Ovary (tissue), 9 donors: ENCODE results near the gene BTNL9. TPM values are rescaled to one million over a fixed set of nuclear protein-coding genes. Genes with fewer than 3 reads are reported as not detected.
"Not testable (repeated sequence)": the region's sequence is repeated elsewhere in the genome, so short reads cannot be mapped to it uniquely, and the experiment has no call there.

ENCODE experiments used
- DNase-seq, 5 donors: peaks; one replicate each; pipeline ENCODE4 v3.0.0-alpha.2; 2019 to 2020
- H3K27ac ChIP-seq, 2 donors: fragments of 200-600 bp; one replicate each; pipeline versions ENCODE4 v1.5.1 to v1.8.0; 2019 to 2022
- H3K27me3 ChIP-seq: fragments of 200-600 bp; one replicate; pipeline ENCODE4 v1.8.0; 2022
- H3K36me3 ChIP-seq: fragments of 200-600 bp; sonication (generic); one replicate; pipeline ENCODE4 v1.5.1; 2019
- H3K4me1 ChIP-seq: one replicate; pipeline ENCODE4 v1.8.1; 2013; ENCODE audit warnings: mild to moderate bottlenecking, moderate library complexity; ENCODE audit not compliant: insufficient read depth
- H3K4me3 ChIP-seq: fragments of 200-600 bp; sonication (generic); one replicate; pipeline ENCODE4 v1.5.1; 2017
- H3K9me3 ChIP-seq, 2 donors: fragments of 200-600 bp in 1 of 2; sonication (generic) in 1 of 2; one replicate each; pipeline versions ENCODE4 v1.5.1 to v1.8.1; 2013 to 2019; ENCODE audit warnings: mild to moderate bottlenecking in 1 of 2, moderate library complexity in 1 of 2
- CTCF ChIP-seq, 3 donors: fragments of 450-650 bp in 2 of 3; fragments of 200-600 bp in 1 of 3; IDR thresholded peaks; one replicate each; pipeline versions ENCODE4 v1.5.1 to v1.8.0; 2016 to 2022; ENCODE audit warnings: antibody characterized with exemption in 3 of 3, mild to moderate bottlenecking in 1 of 3
- EP300 ChIP-seq: sonication (generic); formaldehyde crosslinking; IDR thresholded peaks from one replicate; pipeline ENCODE4 v1.6.1; 2017; ENCODE audit warnings: antibody characterized with exemption
- POLR2A ChIP-seq: fragments of 450-650 bp; IDR thresholded peaks from one replicate; pipeline ENCODE4 v1.6.1; 2017; ENCODE audit warnings: antibody characterized with exemption, mild to moderate bottlenecking, moderate library complexity
- WGBS, 3 donors: extraction: QIAGEN DNeasy Blood & Tissue Kit in 1 of 3; methylation state at CpG; one replicate each; pipeline versions ENCODE4 v1.1.5 to v1.1.7; 2013 to 2017; 5-methylcytosine and 5-hydroxymethylcytosine counted together
- intact Hi-C, 4 donors: fragments of 100-400 bp; cut with DNase I; formaldehyde crosslinking; loops; one replicate each; pipeline versions ENCODE4 v1.11.0 to v1.15.1; 2022 to 2023
- polyA plus RNA-seq, 2 donors: library from polyadenylated mRNA; stranded (reverse); fragments of 200-250 nt in 1 of 2; fragments of 350-450 nt in 1 of 2; fragmentation: Illumina TruSeq in 1 of 2; extraction: RNeasy Lipid Tissue Mini Kit (QIAGEN cat#74804) in 1 of 2; gene quantifications; one replicate each; pipeline ENCODE4 v1.2.3, GENCODE V29; 2013 to 2014
- total RNA-seq, 7 donors: library from RNA; depleted of rRNA in 2 of 7; stranded (reverse); fragments of >200 nt in 2 of 7; fragmentation: NEBNext Ultra II Directional in 3 of 7; extraction: Animal tissue kit (Norgen Biotek cat#: 25700) in 3 of 7; gene quantifications; one replicate each; pipeline versions ENCODE4 v1.1.0 to v1.2.4, GENCODE V29; 2016 to 2023
- donor health status: DM: no; HTN: no; CAD: no; lungs with moderate emphysema.
- donor health status: DM: no; HTN: no; CAD: no.
- donor health status: Bipolar disorder and iron deficiency.
- donor health status: DM: yes; HTN: yes; CAD: no.
- donor health status: DM: no; HTN: no; CAD: no.
- donor health status: DM: yes; HTN: yes; CAD: no.

Gene BTNL9
- total and polyA plus RNA-seq, 9 donors, result 0.76 to 46.4 (median 9.6) TPM

GRCh38 chr5:181099602-181100086, 59.6 kb downstream of the BTNL9 start:
- no peaks in the 10 kb centered on the region for H3K9me3 ChIP-seq
- no peak for TF ChIP-seq EP300
- no peak for TF ChIP-seq POLR2A
- no peak for TF ChIP-seq CTCF (IDR thresholded peaks at IDR 0.05)
- no peaks in the 10 kb centered on the region for H3K4me1 ChIP-seq
- no peaks in the 10 kb centered on the region for H3K27me3 ChIP-seq
- no peak for DNase-seq
- WGBS, 3 donors, result 48 to 53% (median 49%) methylated on average over 11 of the region's 11 CpGs
- intact Hi-C loops, result no loop called here
- no peaks in the 10 kb centered on the region for H3K36me3 ChIP-seq
- no peak overlapping the region for H3K27ac ChIP-seq
- H3K4me3 ChIP-seq, result no peak overlapping the region

- Histone ChIP-seq H3K36me3 (no peaks in the 10 kb centered on the region), H3K9me3 (no peaks in the 10 kb centered on the region), H3K4me3 (no peak overlapping the region), H3K27me3 (no peaks in the 10 kb centered on the region), H3K4me1 (no peaks in the 10 kb centered on the region), H3K27ac (no peak overlapping the region)
- intact Hi-C loops, result no loop called here
- DNase-seq, result no peak
- 3% methylated on average over 40 to 61 of the region's 62 CpGs for WGBS, 3 donors
- no peak for TF ChIP-seq POLR2A
- no peak for TF ChIP-seq CTCF (IDR thresholded peaks at IDR 0.05)
- TF ChIP-seq EP300, result no peak
These were observed 60.2 kb downstream of the BTNL9 start for GRCh38 chr5:181100121-181100875.

DNA sequence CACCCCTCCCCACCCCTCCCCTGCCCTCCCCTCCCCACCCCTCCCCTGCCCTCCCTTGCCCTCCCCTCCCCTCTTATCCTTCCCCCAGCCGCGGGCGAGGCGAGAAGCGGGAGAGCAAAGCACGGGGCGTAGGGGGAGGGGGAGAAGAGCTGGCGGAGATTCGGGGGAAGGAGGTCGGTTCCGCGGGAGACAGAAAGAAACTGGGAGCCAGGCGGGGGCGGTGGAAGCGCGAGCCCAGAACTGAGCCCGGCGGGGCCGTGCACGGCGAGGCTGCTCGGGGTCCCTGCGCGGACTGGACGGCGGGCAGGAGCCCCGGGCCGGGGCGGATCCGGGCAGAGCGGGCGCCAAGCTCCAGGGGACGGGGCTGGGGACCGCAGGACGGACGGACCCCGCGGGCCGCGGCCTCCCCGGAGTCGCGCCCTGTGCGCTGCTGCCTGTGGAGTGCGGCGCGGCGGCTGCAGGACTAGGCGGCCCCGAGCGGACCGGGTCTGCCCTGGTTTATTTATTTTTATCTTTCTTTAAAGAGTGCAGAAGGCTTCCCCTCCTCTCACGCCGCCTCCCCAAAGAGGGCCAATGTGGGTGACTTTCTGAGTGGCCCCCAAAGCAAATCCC, 61.1 kb downstream of the BTNL9 start:
- H3K36me3 ChIP-seq, H3K4me3 ChIP-seq, H3K27me3 ChIP-seq, intact Hi-C loops, H3K9me3 ChIP-seq, H3K4me1 ChIP-seq, H3K27ac ChIP-seq, DNase-seq: not testable (repeated sequence)
- WGBS, 3 donors, result 1% methylated on average over 13 of the region's 54 CpGs; no CpG with 5 or more reads in 2 of the 3 donors

- no CpG with 5 or more reads among the region's 30 CpGs for whole genome bisulfite sequencing, 3 donors
- DNase-seq, H3K4me3 ChIP-seq, H3K27ac ChIP-seq, H3K27me3 ChIP-seq, H3K9me3 ChIP-seq, H3K36me3 ChIP-seq, H3K4me1 ChIP-seq, intact Hi-C loops: not testable (repeated sequence)
These were observed 62.0 kb downstream of the BTNL9 start for GRCh38 chr5:181101930-181102674.

DNA sequence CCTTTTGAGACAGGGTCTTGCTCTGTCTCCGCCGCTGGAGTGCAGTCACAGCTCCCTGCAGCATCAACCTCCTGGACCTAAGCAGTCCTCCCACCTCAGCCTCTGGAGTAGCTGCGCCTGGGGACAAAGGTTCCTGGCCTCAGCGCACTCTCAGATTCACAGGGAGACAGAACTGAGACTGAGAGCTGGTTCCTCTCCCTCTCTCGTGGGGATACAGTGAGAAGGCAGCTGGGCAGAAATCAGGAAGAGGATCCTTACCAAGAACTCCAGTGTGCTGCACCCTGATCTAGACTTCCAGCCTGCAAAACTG, 64.1 kb downstream of the BTNL9 start:
- H3K4me1 ChIP-seq, H3K9me3 ChIP-seq, H3K36me3 ChIP-seq, intact Hi-C loops, H3K27ac ChIP-seq, H3K4me3 ChIP-seq, H3K27me3 ChIP-seq, DNase-seq: not testable (repeated sequence)
- WGBS, 3 donors, result 7 to 16% (median 9%) methylated on average over 5 of the region's 5 CpGs

DNA sequence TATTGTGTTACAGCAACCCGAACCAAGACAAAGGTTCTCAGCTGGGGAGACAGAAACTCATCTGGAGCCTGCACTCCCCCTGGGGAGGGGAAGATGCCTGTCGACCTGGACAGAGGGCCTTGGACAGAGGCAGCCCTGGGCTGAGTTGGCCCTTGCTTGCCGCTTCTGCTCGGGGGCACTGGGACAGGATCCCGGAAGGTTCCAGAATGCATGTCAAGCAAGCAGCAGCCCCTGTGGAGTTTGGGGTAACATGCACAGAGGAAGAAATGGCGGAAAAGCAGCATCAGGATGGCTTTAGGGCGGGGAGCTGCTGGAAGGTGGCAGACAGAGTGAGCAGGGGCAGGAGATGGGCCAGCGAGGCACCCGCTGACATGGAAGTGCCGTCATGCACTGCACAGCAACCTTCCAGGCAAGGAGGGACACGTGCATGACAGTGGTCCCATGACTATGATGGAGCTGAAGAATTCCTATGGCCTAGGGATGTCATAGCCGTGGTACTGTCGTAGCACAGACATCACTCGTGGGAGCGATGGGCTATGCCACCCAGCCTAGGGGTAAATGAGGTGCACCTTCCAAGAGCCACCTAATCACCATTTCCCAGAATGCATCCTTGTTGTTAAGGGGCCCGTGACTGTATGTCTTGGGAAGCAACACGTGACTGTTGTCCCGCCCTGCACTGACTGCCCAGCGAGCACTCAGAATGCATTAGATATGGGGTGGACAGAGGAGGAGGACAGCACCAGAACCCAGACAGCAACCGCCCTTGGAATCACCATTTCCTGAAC, 64.7 kb downstream of the BTNL9 start:
- H3K4me1 ChIP-seq, H3K9me3 ChIP-seq, H3K4me3 ChIP-seq, intact Hi-C loops, H3K27ac ChIP-seq, DNase-seq, H3K36me3 ChIP-seq, H3K27me3 ChIP-seq: not testable (repeated sequence)
- WGBS, 3 donors, result 30 to 70% (median 61%) methylated on average over 13 to 20 of the region's 20 CpGs
